HepG2 (cell line): ENCODE measurements around the gene DPH2. TPM values are rescaled to one million over a fixed set of nuclear protein-coding genes. Genes with fewer than 3 reads are reported as not detected.
A peak's percentile ranks its signal among the peaks of the same experiment; 100 is the strongest.

Experiments
- KAT8 ChIP-seq: IDR thresholded peaks from 2 replicates; pipeline ENCODE4 v1.6.1; 2016; ENCODE audit warnings: missing genetic modification reagents, missing compliant biosample characterization
- KLF9 ChIP-seq: IDR thresholded peaks from 2 replicates; pipeline ENCODE4 v1.6.1; 2016; ENCODE audit warnings: low read depth
- MED8 ChIP-seq: sonication (generic); formaldehyde crosslinking; IDR thresholded peaks from 2 replicates; pipeline ENCODE4 v1.8.1; 2023; ENCODE audit warnings: mild to moderate bottlenecking, missing genetic modification reagents; ENCODE audit not compliant: insufficient replicate concordance
- MEF2D ChIP-seq: sonication (generic); formaldehyde crosslinking; IDR thresholded peaks from 2 replicates; pipeline ENCODE4 v1.5.1; 2020; ENCODE audit warnings: mild to moderate bottlenecking, missing genetic modification reagents
- NR2C2 ChIP-seq: sonication (generic); formaldehyde crosslinking; IDR thresholded peaks from 2 replicates; pipeline ENCODE4 v1.4.0; 2020; ENCODE audit warnings: missing genetic modification reagents, mild to moderate bottlenecking, moderate library complexity, borderline replicate concordance
- RCOR2 ChIP-seq: IDR thresholded peaks from 2 replicates; pipeline ENCODE4 v1.6.1; 2016; ENCODE audit warnings: missing biosample characterization, missing genetic modification reagents
- SAFB2 ChIP-seq: sonication (generic); formaldehyde crosslinking; IDR thresholded peaks from 2 replicates; pipeline ENCODE4 v1.5.1; 2020; ENCODE audit warnings: missing genetic modification reagents, low read depth, mild to moderate bottlenecking, borderline replicate concordance
- SIX4 ChIP-seq: sonication (generic); formaldehyde crosslinking; IDR thresholded peaks from 2 replicates; pipeline ENCODE4 v1.4.0; 2020; ENCODE audit warnings: missing genetic modification reagents
- SSRP1 ChIP-seq: IDR thresholded peaks from 2 replicates; pipeline ENCODE4 v1.6.1; 2016; ENCODE audit warnings: control low read depth
- TARDBP ChIP-seq: sonication (generic); formaldehyde crosslinking; IDR thresholded peaks from 2 replicates; pipeline ENCODE4 v1.8.0; 2022; ENCODE audit warnings: mild to moderate bottlenecking, missing genetic modification reagents
- TCF12 ChIP-seq, 2 experiments: fragments of 450-650 bp in 1 of 2; sonication (generic) in 1 of 2; formaldehyde crosslinking in 1 of 2; IDR thresholded peaks; 2 replicates each; pipeline versions ENCODE4 v1.6.1 to v1.8.0; 2017 to 2022; ENCODE audit warnings: antibody characterized with exemption in 1 of 2, mild to moderate bottlenecking in 1 of 2, missing genetic modification reagents in 1 of 2, moderate library complexity in 1 of 2
- ZNF350 ChIP-seq: sonication (generic); formaldehyde crosslinking; IDR thresholded peaks from 2 replicates; pipeline ENCODE4 v1.4.0; 2020; ENCODE audit warnings: mild to moderate bottlenecking, low read depth, missing genetic modification reagents, borderline replicate concordance
- ZNF558 ChIP-seq: sonication (generic); formaldehyde crosslinking; IDR thresholded peaks from 2 replicates; pipeline ENCODE4 v1.9.0; 2022; ENCODE audit warnings: mild to moderate bottlenecking, missing genetic modification reagents, borderline replicate concordance
- ZNF567 ChIP-seq: sonication (generic); formaldehyde crosslinking; IDR thresholded peaks from 2 replicates; pipeline ENCODE4 v1.8.1; 2023; ENCODE audit warnings: mild to moderate bottlenecking, missing genetic modification reagents, borderline replicate concordance
- ZNF570 ChIP-seq: sonication (generic); formaldehyde crosslinking; IDR thresholded peaks from 2 replicates; pipeline ENCODE4 v1.4.0; 2020; ENCODE audit warnings: mild to moderate bottlenecking, missing genetic modification reagents, borderline replicate concordance
- ZNF598 ChIP-seq: sonication (generic); formaldehyde crosslinking; IDR thresholded peaks from 2 replicates; pipeline ENCODE4 v1.5.1; 2020; ENCODE audit warnings: mild to moderate bottlenecking, missing genetic modification reagents, borderline replicate concordance
- ZNF777 ChIP-seq: sonication (generic); formaldehyde crosslinking; IDR thresholded peaks from 2 replicates; pipeline ENCODE4 v1.4.0; 2020; ENCODE audit warnings: missing genetic modification reagents
- ZNF878 ChIP-seq: sonication (generic); formaldehyde crosslinking; IDR thresholded peaks from 2 replicates; pipeline ENCODE4 v1.8.1; 2023; ENCODE audit warnings: mild to moderate bottlenecking, missing genetic modification reagents, moderate library complexity
- polyA plus RNA-seq, 8 experiments: library from polyadenylated mRNA; depleted of rRNA in 3 of 8; stranded (reverse) in 7 of 8; unstranded in 1 of 8; fragments of >200 nt; fragmentation: Illumina TruSeq in 4 of 8; extraction: Trizol in 4 of 8; gene quantifications; 2 replicates each; pipeline versions ENCODE4 v1.2.1 to v1.2.3, GENCODE V29; 2011 to 2016; ENCODE audit warnings: low read depth in 4 of 8, missing spikeins in 1 of 8, mixed read lengths in 1 of 8; ENCODE audit not compliant: insufficient read depth in 1 of 8
- total RNA-seq, 5 experiments: library from RNA; depleted of rRNA; stranded (reverse); fragments of >200 nt; fragmentation: Illumina TruSeq; extraction: Trizol; gene quantifications; 2 replicates each; pipeline ENCODE4 v1.2.3, GENCODE V29; 2016; ENCODE audit warnings: low read depth in 1 of 5
- TF ChIP-seq, protein P1 (sequence below): sonication (generic); formaldehyde crosslinking; IDR thresholded peaks from 2 replicates; pipeline ENCODE4 v1.5.0; 2020; ENCODE audit warnings: mild to moderate bottlenecking, missing genetic modification reagents, borderline replicate concordance
- TF ChIP-seq, protein P2 (sequence below): sonication (generic); formaldehyde crosslinking; IDR thresholded peaks from 2 replicates; pipeline ENCODE4 v1.8.0; 2022; ENCODE audit warnings: missing genetic modification reagents, mild to moderate bottlenecking, borderline replicate concordance

DPH2 gene
- total and polyA plus RNA-seq, 2 of the 13 experiments (the other 11 are each of a cell fraction or from before 2014, with no cell fraction given): 32.2 to 38.3 TPM

DNA sequence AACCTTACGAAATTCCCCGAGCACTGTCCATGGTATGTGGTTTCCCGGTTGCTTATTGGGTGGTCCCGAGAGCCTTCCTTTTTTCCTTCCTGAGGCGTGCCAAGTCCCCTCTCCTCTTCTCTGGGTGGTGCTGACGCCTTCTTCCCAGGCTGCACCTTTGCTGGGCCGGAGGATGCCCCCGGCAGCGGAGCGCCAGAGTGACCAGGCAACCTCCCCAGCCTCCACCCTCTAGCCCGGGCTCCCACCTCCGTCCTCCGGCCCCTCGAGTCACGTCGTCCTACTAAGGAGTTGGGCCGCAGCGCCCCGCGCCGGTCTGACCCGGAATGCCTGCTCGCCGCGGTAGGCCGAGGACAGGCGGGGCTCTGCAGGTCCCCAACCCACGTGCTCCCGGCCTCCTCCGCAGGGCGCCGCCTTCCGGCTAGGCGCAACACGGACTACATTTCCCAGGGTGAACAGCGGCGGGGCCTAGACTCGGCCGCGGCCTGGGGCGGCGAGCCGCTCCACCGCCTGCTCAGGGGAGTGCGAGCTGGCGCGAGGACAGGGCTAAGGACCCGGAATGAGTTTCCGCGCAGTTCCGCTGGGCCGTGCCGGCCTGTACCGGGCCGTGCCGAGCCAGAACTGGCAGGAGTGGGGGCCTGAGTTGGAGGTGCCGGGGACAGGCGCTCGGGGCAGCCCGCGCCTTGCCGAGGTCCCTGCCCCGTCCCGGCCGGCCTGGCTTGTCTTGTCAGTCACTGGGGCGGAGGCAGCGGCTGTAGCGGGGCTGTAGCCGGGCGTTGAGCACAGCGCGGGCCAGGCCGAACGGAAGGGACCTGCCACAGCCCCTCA is 23.4 kb upstream of the DPH2 start, which contains the start of gene IPO13 (continued):
- TF ChIP-seq, protein P1, sequence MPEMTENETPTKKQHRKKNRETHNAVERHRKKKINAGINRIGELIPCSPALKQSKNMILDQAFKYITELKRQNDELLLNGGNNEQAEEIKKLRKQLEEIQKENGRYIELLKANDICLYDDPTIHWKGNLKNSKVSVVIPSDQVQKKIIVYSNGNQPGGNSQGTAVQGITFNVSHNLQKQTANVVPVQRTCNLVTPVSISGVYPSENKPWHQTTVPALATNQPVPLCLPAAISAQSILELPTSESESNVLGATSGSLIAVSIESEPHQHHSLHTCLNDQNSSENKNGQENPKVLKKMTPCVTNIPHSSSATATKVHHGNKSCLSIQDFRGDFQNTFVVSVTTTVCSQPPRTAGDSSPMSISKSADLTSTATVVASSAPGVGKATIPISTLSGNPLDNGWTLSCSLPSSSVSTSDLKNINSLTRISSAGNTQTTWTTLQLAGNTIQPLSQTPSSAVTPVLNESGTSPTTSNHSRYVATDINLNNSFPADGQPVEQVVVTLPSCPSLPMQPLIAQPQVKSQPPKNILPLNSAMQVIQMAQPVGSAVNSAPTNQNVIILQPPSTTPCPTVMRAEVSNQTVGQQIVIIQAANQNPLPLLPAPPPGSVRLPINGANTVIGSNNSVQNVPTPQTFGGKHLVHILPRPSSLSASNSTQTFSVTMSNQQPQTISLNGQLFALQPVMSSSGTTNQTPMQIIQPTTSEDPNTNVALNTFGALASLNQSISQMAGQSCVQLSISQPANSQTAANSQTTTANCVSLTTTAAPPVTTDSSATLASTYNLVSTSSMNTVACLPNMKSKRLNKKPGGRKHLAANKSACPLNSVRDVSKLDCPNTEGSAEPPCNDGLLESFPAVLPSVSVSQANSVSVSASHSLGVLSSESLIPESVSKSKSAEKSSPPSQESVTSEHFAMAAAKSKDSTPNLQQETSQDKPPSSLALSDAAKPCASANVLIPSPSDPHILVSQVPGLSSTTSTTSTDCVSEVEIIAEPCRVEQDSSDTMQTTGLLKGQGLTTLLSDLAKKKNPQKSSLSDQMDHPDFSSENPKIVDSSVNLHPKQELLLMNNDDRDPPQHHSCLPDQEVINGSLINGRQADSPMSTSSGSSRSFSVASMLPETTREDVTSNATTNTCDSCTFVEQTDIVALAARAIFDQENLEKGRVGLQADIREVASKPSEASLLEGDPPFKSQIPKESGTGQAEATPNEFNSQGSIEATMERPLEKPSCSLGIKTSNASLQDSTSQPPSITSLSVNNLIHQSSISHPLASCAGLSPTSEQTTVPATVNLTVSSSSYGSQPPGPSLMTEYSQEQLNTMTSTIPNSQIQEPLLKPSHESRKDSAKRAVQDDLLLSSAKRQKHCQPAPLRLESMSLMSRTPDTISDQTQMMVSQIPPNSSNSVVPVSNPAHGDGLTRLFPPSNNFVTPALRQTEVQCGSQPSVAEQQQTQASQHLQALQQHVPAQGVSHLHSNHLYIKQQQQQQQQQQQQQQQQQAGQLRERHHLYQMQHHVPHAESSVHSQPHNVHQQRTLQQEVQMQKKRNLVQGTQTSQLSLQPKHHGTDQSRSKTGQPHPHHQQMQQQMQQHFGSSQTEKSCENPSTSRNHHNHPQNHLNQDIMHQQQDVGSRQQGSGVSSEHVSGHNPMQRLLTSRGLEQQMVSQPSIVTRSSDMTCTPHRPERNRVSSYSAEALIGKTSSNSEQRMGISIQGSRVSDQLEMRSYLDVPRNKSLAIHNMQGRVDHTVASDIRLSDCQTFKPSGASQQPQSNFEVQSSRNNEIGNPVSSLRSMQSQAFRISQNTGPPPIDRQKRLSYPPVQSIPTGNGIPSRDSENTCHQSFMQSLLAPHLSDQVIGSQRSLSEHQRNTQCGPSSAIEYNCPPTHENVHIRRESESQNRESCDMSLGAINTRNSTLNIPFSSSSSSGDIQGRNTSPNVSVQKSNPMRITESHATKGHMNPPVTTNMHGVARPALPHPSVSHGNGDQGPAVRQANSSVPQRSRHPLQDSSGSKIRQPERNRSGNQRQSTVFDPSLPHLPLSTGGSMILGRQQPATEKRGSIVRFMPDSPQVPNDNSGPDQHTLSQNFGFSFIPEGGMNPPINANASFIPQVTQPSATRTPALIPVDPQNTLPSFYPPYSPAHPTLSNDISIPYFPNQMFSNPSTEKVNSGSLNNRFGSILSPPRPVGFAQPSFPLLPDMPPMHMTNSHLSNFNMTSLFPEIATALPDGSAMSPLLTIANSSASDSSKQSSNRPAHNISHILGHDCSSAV (CRISPR knock-in tag): peak; percentile 73; the same call in 1 of the 2 replicates
- TF ChIP-seq SIX4 (CRISPR knock-in tag) (no peak), ZNF567 (peak; percentile 99), KAT8 (CRISPR knock-in tag) (peak; percentile 82), MED8 (peak; percentile 61), RCOR2 (CRISPR knock-in tag) (peak; percentile 52; the same call in 1 of the 2 replicates), ZNF558 (peak; percentile 62), TARDBP (CRISPR knock-in tag) (peak; percentile 96), KLF9 (CRISPR knock-in tag) (no peak), ZNF570 (no peak; the same call in 1 of the 2 replicates), MEF2D (0 out of 2 replicates have a peak, but pooled peaks have one; percentile 57), ZNF350 (peak; percentile 96), SAFB2 (CRISPR knock-in tag) (peak; percentile 78), NR2C2 (CRISPR knock-in tag) (peak; percentile 93), ZNF878 (CRISPR knock-in tag) (no peak), ZNF598 (CRISPR knock-in tag) (peak; percentile 78; the same call in 1 of the 2 replicates), ZNF777 (CRISPR knock-in tag) (no peak; the same call in 1 of the 2 replicates), SSRP1 (CRISPR knock-in tag) (no peak), TCF12 (IDR thresholded peaks at IDR 0.05) (no peak), TCF12 (CRISPR knock-in tag; IDR thresholded peaks at IDR 0.05) (peak; percentile 2; the same call in 1 of the 2 replicates)
- TF ChIP-seq, protein P2, sequence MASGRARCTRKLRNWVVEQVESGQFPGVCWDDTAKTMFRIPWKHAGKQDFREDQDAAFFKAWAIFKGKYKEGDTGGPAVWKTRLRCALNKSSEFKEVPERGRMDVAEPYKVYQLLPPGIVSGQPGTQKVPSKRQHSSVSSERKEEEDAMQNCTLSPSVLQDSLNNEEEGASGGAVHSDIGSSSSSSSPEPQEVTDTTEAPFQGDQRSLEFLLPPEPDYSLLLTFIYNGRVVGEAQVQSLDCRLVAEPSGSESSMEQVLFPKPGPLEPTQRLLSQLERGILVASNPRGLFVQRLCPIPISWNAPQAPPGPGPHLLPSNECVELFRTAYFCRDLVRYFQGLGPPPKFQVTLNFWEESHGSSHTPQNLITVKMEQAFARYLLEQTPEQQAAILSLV (CRISPR knock-in tag): no peak
